ENCODE data around the gene TCEA3.

Gene TCEA3

DNA sequence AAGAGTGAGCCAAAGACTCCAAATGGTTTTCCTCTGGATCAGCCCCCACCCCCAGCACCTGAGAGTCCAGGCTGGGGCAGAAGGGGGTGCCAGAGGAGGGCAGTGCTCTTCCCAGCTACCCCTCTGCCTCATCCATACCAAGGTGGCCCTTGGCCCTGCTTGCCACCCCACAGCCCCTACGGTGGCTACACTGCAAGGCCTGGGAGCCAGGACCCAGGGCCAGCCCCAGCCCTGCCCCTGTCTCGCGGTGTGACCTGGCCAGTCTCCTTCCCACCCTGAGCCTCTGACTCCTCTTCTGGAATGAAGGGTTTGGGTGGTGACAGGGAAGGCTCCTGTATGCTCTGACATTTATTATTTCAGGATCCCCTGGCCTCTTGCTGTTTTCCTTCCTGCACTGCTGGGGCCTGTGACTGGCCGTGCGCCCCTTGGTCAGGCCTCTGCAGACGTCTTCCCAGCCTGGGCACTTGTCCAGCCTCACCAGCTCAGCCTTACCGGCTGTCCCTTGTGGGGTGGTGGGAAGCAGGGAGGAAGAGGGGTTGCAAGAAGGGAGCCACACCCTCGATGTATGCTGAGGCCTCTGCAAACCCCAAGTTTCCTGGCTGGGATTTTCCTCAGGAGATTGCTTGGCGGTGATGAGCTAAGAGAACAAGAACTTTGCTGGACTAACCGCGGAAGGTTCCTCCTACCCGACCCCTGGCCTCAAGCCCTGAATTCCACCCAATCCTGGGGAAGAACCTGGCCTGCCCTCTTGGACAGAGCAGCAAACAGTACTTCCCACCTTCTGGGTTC lies 45.9 kb upstream of the TCEA3 start:
- no peak for DNase-seq (ENCODE audit: extremely low spot score)
- ChIA-PET CTCF (no interaction called here), POLR2A (no interaction called here)
- TF ChIP-seq SP1 (IDR thresholded peaks at IDR 0.05) (no peak), HDGF (IDR thresholded peaks at IDR 0.05; ENCODE audit: borderline replicate concordance) (no peak)

DNA sequence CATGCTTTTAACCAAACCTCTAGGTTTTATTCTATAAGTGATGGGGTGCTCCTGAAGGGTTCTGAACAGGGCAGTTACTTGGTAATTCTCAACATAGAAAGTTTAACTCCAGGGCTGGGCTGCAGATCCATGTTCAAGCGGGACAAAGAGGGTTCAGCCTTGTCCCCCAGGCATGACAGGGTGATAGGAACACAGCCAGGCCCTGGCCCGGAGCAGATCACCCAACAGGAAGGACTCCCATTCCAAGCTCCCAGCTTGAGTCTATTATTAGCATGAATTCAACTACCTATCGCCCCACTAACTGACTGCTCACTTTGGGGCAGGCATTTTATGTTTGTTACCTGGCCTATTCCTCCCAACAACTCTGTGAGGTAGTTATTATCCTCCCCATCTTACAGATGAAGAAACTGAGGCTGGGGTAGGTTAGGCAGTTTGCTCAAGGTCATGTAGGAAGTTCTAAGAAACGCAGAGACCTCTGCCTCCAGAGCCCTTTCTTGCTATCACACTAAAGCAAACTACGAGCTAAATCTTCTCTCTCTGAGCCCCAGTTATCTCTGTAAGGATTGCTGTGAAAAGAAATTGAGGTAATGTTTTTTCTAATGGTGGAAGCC lies 44.9 kb upstream of the TCEA3 start:
- TF ChIP-seq SUZ12 (IDR thresholded peaks at IDR 0.05) (no peak), HDGF (IDR thresholded peaks at IDR 0.05; ENCODE audit: borderline replicate concordance) (no peak), SP1 (IDR thresholded peaks at IDR 0.05) (no peak), FOXA1 (IDR thresholded peaks at IDR 0.05) (no peak), ZNF384 (IDR thresholded peaks at IDR 0.05) (no peak), BHLHE40 (IDR thresholded peaks at IDR 0.05; ENCODE audit: borderline replicate concordance) (no peak), TARDBP (IDR thresholded peaks at IDR 0.05) (no peak), LEF1 (IDR thresholded peaks at IDR 0.05; ENCODE audit: borderline replicate concordance) (no peak), CTBP1 (IDR thresholded peaks at IDR 0.05; ENCODE audit: borderline replicate concordance) (no peak), NFRKB (IDR thresholded peaks at IDR 0.05) (no peak), L3MBTL2 (conservative IDR thresholded peaks at IDR 0.05) (no peak), FOXK2 (IDR thresholded peaks at IDR 0.05) (no peak), FOXM1 (IDR thresholded peaks at IDR 0.05; ENCODE audit: borderline replicate concordance) (no peak)
- POLR2A ChIA-PET, result no interaction called here
- DNase-seq (ENCODE audit: extremely low spot score), result no peak
- CTCF ChIA-PET, result no interaction called here

DNA sequence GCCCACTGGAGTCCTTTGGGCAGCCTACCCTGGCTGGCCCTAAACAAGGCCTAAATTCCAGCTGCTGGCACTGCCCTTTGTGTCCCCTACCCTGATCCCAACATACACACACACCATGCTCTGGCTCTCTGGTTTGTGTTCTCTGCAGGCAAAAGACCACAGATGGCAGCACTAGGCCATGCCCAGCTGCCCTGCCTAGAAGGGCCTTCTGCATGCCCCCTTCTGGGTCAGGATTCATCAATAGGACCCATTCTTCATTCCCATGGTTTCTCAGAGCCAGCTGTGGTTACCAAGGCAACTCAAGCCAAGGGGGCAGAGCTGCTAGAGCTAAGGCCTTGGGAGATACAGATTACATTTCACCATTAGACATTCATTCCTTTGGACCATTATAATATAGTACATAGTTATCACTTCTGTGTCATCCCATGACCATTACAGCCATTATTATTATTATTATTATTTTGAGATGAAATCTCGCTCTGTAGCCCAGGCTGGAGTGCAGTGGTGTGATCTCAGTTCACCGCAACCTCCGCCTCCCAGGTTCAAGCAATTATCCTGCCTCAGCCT lies 42.0 kb upstream of the TCEA3 start:
- ChIA-PET CTCF (interaction anchor here (0.6 to 1.0 kb wide), 2 partner anchors 18 to 272 kb away, joined by 3 read pairs; partner anchors contain the start of gene ASAP3), POLR2A (interaction anchor here (1.1 kb wide), 1 partner anchor 18 kb away, joined by 3 read pairs; the partner anchor contains the start of gene ASAP3)
- no peak for DNase-seq (ENCODE audit: extremely low spot score)
- TF ChIP-seq SUZ12 (IDR thresholded peaks at IDR 0.05), result no peak
- TF ChIP-seq ARNT (IDR thresholded peaks at IDR 0.05), result no peak
- no peak for TF ChIP-seq SP1 (IDR thresholded peaks at IDR 0.05)
- no peak for TF ChIP-seq ZNF384 (IDR thresholded peaks at IDR 0.05)
- TF ChIP-seq HDGF (IDR thresholded peaks at IDR 0.05; ENCODE audit: borderline replicate concordance), result no peak
- TF ChIP-seq ELF4 (IDR thresholded peaks at IDR 0.05), result no peak
- no peak for TF ChIP-seq L3MBTL2 (conservative IDR thresholded peaks at IDR 0.05)
- no peak for TF ChIP-seq FOXA1 (IDR thresholded peaks at IDR 0.05)
- TF ChIP-seq TARDBP (IDR thresholded peaks at IDR 0.05), result no peak
- TF ChIP-seq, protein P1, sequence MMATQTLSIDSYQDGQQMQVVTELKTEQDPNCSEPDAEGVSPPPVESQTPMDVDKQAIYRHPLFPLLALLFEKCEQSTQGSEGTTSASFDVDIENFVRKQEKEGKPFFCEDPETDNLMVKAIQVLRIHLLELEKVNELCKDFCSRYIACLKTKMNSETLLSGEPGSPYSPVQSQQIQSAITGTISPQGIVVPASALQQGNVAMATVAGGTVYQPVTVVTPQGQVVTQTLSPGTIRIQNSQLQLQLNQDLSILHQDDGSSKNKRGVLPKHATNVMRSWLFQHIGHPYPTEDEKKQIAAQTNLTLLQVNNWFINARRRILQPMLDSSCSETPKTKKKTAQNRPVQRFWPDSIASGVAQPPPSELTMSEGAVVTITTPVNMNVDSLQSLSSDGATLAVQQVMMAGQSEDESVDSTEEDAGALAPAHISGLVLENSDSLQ (IDR thresholded peaks at IDR 0.05), result no peak
- no peak for TF ChIP-seq FOXM1 (IDR thresholded peaks at IDR 0.05; ENCODE audit: borderline replicate concordance)
- TF ChIP-seq FOXK2 (IDR thresholded peaks at IDR 0.05), result no peak
- no peak for TF ChIP-seq NFRKB (IDR thresholded peaks at IDR 0.05)
- TF ChIP-seq BHLHE40 (IDR thresholded peaks at IDR 0.05; ENCODE audit: borderline replicate concordance), result no peak
- TF ChIP-seq CTBP1 (IDR thresholded peaks at IDR 0.05; ENCODE audit: borderline replicate concordance), result no peak
- TF ChIP-seq LEF1 (IDR thresholded peaks at IDR 0.05; ENCODE audit: borderline replicate concordance), result no peak

DNA sequence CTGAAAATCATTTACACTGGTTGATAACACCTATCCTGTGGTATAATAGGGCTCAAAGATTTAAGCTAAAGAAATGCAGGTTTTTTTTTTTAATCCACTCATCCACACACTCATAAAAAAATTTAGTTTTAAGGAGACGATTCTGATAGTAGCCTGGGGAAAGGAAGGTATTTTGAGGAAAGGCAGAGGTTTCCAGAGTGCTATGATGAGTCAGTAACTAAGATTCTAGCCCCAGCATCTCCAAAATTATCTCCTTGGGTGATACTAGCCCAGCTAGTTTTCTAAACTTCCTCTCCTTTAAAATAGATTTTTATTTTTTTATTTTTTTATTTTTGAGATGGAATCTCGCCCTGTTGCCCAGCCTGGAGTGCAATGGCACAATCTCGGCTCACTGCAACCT lies 38.7 kb upstream of the TCEA3 start:
- ChIA-PET POLR2A (no interaction called here), CTCF (no interaction called here)
- TF ChIP-seq ELF4 (IDR thresholded peaks at IDR 0.05), result no peak

DNA sequence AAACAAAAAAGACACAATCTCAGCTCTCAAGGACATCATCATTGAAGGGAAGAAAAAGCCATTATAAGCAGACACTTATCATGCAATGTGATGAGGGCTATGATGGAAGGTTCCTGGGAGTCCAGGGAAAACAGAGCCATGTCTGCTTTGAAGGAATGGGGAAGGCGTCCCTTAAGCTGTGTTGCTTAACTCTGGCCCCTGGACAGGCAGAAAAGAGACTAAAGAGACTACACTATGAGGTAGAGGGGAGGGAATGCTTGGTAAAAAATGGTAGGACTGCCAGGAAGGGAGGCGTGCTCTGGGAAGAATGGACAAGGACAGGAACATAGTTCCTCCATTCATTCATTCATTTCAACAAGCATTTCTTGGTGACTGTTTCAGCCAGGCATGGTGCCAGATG lies 38.2 kb upstream of the TCEA3 start:
- TF ChIP-seq SP1 (IDR thresholded peaks at IDR 0.05) (no peak), ELF4 (IDR thresholded peaks at IDR 0.05) (no peak), HDGF (IDR thresholded peaks at IDR 0.05; ENCODE audit: borderline replicate concordance) (no peak)
- no peak for DNase-seq (ENCODE audit: extremely low spot score)
- POLR2A ChIA-PET, result no interaction called here
- CTCF ChIA-PET, result no interaction called here

More for the DNA sequence above, 38.7 kb upstream of the TCEA3 start:
- no peak for DNase-seq (ENCODE audit: extremely low spot score)

DNA sequence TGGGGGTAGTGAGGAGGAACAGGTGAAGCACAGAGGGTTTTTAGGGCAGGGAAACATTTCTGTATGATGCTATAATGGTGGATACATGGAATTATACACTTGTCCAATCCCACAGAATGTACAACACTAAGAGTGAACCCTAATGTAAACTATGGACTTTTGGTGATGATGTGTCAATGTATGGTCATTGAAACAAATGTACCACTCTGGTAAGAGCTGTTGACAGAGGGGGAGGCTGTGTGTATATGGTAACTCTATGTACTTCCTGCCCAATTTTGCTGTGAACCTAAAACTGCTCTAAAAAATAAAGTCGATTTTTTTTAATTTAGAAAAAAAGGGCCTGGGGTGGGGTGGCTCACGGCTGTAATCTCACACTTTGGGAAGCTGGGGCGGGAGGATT lies 36.5 kb upstream of the TCEA3 start:
- POLR2A ChIA-PET, result no interaction called here
- TF ChIP-seq NFRKB (IDR thresholded peaks at IDR 0.05), result no peak
- TF ChIP-seq HDGF (IDR thresholded peaks at IDR 0.05; ENCODE audit: borderline replicate concordance), result no peak
- no peak for TF ChIP-seq SUZ12 (IDR thresholded peaks at IDR 0.05)
- no peak for TF ChIP-seq CTBP1 (IDR thresholded peaks at IDR 0.05; ENCODE audit: borderline replicate concordance)
- no peak for TF ChIP-seq LEF1 (IDR thresholded peaks at IDR 0.05; ENCODE audit: borderline replicate concordance)
- no peak for TF ChIP-seq SP1 (IDR thresholded peaks at IDR 0.05)
- no peak for TF ChIP-seq ZNF384 (IDR thresholded peaks at IDR 0.05)
- no peak for TF ChIP-seq TARDBP (IDR thresholded peaks at IDR 0.05)
- TF ChIP-seq ELF4 (IDR thresholded peaks at IDR 0.05), result no peak
- TF ChIP-seq BHLHE40 (IDR thresholded peaks at IDR 0.05; ENCODE audit: borderline replicate concordance), result no peak
- TF ChIP-seq L3MBTL2 (conservative IDR thresholded peaks at IDR 0.05), result no peak
- TF ChIP-seq ARNT (IDR thresholded peaks at IDR 0.05), result no peak
- no peak for TF ChIP-seq FOXA1 (IDR thresholded peaks at IDR 0.05)
- TF ChIP-seq, protein P1 (IDR thresholded peaks at IDR 0.05), result no peak
- no peak for TF ChIP-seq FOXK2 (IDR thresholded peaks at IDR 0.05)
- no peak for TF ChIP-seq FOXM1 (IDR thresholded peaks at IDR 0.05; ENCODE audit: borderline replicate concordance)

More for the DNA sequence above, 36.5 kb upstream of the TCEA3 start:
- CTCF ChIA-PET, result interaction anchor here (0.6 kb wide), 1 partner anchor 168 kb away, joined by 3 read pairs; no protein-coding TSS in a partner anchor
- DNase-seq (ENCODE audit: extremely low spot score), result no peak
